CD1c-positive myeloid dendritic cell (primary cell): ENCODE data around the gene ADGRL1.
"Not testable (repeated sequence)": the region's sequence is repeated elsewhere in the genome, so short reads cannot be mapped to it uniquely, and the experiment has no call there.

Experiments
- DNase-seq: peaks from one replicate; pipeline ENCODE4 v3.0.0-alpha.2; 2016; ENCODE audit errors: extremely low spot score

ADGRL1 gene

GRCh38 chr19:14189415-14189814, 16.6 kb downstream of the ADGRL1 start:
- no peak for DNase-seq

GRCh38 chr19:14188086-14188485, 17.9 kb downstream of the ADGRL1 start:
- DNase-seq, result not testable (repeated sequence)

- peak; percentile 32 for DNase-seq
Measured at GRCh38 chr19:14187561-14187960, 18.4 kb downstream of the ADGRL1 start.

- DNase-seq, result not testable (repeated sequence)
Measured at GRCh38 chr19:14186684-14187083, 19.3 kb downstream of the ADGRL1 start.

GRCh38 chr19:14185691-14186090, 20.3 kb downstream of the ADGRL1 start:
- DNase-seq, result not testable (repeated sequence)

GRCh38 chr19:14185158-14185557, 20.8 kb downstream of the ADGRL1 start:
- DNase-seq, result no peak

GRCh38 chr19:14183741-14184350, 22.1 kb downstream of the ADGRL1 start:
- no peak for DNase-seq

- no peak for DNase-seq
Measured at GRCh38 chr19:14182476-14182875, 23.5 kb downstream of the ADGRL1 start.

GRCh38 chr19:14181906-14182305, 24.1 kb downstream of the ADGRL1 start:
- no peak for DNase-seq

- not testable (repeated sequence) for DNase-seq
Measured at GRCh38 chr19:14181199-14181598, 24.8 kb downstream of the ADGRL1 start.

- DNase-seq, result no peak
Measured at GRCh38 chr19:14177496-14178074, 28.4 kb downstream of the ADGRL1 start.

- DNase-seq, result no peak
Measured at GRCh38 chr19:14175351-14175792, 30.6 kb downstream of the ADGRL1 start.

- no peak for DNase-seq
Measured at GRCh38 chr19:14174883-14175282, 31.1 kb downstream of the ADGRL1 start.

GRCh38 chr19:14168993-14169392, 37.0 kb downstream of the ADGRL1 start:
- DNase-seq, result no peak

GRCh38 chr19:14168259-14168972, 37.6 kb downstream of the ADGRL1 start:
- no peak for DNase-seq

- peak; percentile 44 for DNase-seq
Measured at GRCh38 chr19:14167576-14168138, 38.3 kb downstream of the ADGRL1 start.

GRCh38 chr19:14166999-14167575, 38.9 kb downstream of the ADGRL1 start:
- no peak for DNase-seq

GRCh38 chr19:14165990-14166830, 39.8 kb downstream of the ADGRL1 start:
- DNase-seq, result no peak

- no peak for DNase-seq
Measured at GRCh38 chr19:14164724-14165493, 41.1 kb downstream of the ADGRL1 start.

- DNase-seq, result no peak
Measured at GRCh38 chr19:14164082-14164481, 41.9 kb downstream of the ADGRL1 start.

GRCh38 chr19:14162871-14163297, 43.1 kb downstream of the ADGRL1 start:
- DNase-seq, result no peak
